SU-DHL-6 (cell line): Measurements from ENCODE around the gene CACNA1B.

Experiments used
- EZH2phosphoT487 ChIP-seq: fragments of 200-600 bp; sonication (generic), shearing (Covaris generic); conservative IDR thresholded peaks from 2 replicates; pipeline ENCODE4 v1.6.1; 2018; ENCODE audit warnings: mild to moderate bottlenecking, antibody characterized with exemption, low read length, moderate library complexity, mixed read lengths
- TF ChIP-seq, protein P1 (sequence below): fragments of 200-600 bp; sonication (generic); IDR thresholded peaks from one replicate; pipeline ENCODE4 v1.5.1; 2017; ENCODE audit warnings: antibody characterized with exemption, mild to moderate bottlenecking, low read length, moderate library complexity; ENCODE audit not compliant: insufficient read depth, poor library complexity, severe bottlenecking

DNA sequence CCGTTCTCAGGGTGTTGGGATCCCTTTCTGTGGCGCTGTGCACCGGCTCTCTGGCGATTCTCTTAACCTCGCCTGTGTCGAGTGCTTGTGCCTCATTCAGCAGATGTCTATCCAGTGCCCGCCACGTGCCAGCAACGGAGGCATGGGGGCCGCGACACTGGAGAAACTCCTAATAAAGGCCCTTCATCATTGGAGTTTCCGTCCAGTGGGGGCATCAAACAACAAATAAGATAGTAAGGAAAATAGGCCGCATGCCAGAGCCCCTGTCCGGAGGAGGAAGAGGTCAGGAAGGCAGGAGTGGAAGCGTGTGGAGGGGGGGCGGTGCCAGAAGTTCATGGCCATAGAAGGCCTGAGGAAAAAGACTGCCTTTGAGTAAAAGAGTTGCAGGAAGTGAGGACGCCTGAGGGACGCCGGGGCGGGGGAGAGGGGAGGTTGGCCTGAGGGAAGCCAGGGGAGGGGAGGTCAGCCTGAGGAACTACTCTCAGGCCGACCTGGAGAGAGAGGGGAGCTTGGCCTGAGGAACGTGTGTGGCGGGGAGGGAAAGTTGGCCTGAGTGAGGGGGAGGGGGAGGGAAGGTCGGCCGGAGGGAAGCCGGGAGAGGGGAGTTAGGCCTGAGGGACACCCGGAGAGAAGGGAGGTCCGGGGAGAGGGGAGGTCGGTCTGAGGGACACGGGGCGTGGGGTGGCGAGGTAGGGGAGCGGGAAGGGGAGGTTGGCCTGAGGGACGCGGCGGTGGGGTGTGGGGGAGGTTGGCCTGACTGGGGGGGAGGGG, 82.2 kb downstream of the CACNA1B start:
- TF ChIP-seq, protein P1, sequence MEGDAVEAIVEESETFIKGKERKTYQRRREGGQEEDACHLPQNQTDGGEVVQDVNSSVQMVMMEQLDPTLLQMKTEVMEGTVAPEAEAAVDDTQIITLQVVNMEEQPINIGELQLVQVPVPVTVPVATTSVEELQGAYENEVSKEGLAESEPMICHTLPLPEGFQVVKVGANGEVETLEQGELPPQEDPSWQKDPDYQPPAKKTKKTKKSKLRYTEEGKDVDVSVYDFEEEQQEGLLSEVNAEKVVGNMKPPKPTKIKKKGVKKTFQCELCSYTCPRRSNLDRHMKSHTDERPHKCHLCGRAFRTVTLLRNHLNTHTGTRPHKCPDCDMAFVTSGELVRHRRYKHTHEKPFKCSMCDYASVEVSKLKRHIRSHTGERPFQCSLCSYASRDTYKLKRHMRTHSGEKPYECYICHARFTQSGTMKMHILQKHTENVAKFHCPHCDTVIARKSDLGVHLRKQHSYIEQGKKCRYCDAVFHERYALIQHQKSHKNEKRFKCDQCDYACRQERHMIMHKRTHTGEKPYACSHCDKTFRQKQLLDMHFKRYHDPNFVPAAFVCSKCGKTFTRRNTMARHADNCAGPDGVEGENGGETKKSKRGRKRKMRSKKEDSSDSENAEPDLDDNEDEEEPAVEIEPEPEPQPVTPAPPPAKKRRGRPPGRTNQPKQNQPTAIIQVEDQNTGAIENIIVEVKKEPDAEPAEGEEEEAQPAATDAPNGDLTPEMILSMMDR = no peak
- no peak for TF ChIP-seq EZH2phosphoT487
